Caco-2 (cell line): ENCODE data around the gene GPR17. TPM values are rescaled to one million over a fixed set of nuclear protein-coding genes. Genes with fewer than 3 reads are reported as not detected.

Experiments
- BruUV-seq: library from RNA; stranded (reverse); fragments of 400-500 nt; replicated peaks from 2 replicates; lab custom pipeline; 2021; lab: Mats Ljungman, UMichigan
- CTCF ChIA-PET: fragments of 300-600 bp; sonication (Branson Sonifier 250); formaldehyde crosslinking; loops from one replicate; lab custom pipeline; 2022; ENCODE audit warnings: antibody characterized with exemption; lab: Charles Lee
- POLR2A ChIA-PET: fragments of 300-600 bp; sonication (Branson Sonifier 250); formaldehyde crosslinking; loops from one replicate; lab custom pipeline; 2022; ENCODE audit warnings: antibody characterized with exemption; lab: Charles Lee
- DNase-seq, 2 experiments: peaks; one replicate each; pipeline versions ENCODE4 v3.0.0 to v3.0.0-alpha.2; 2020 to 2022
- H3K27me3 ChIP-seq: replicated peaks from 2 replicates; pipeline ENCODE4 v1.6.0; 2011; ENCODE audit warnings: low read length; ENCODE audit not compliant: control insufficient read depth, insufficient read depth
- H3K36me3 ChIP-seq: 2 replicates; pipeline ENCODE4 v1.5.1; 2011; ENCODE audit warnings: low read length; ENCODE audit not compliant: control insufficient read depth, insufficient read depth
- H3K4me1 ChIP-seq: fragments of 250-450 bp; sonication (Bioruptor Pico); 2 replicates; pipeline ENCODE4 v1.5.1; 2020; ENCODE audit warnings: mild to moderate bottlenecking
- H3K4me3 ChIP-seq: 2 replicates; pipeline ENCODE4 v1.5.1; 2011; ENCODE audit warnings: low read depth, mild to moderate bottlenecking, control low read depth, low read length
- H3K9me3 ChIP-seq: fragments of 250-450 bp; sonication (Bioruptor Pico); 2 replicates; pipeline ENCODE4 v1.5.1; 2020; ENCODE audit warnings: mild to moderate bottlenecking, moderate library complexity
- H3K27ac Mint-ChIP-seq: one replicate; pipeline ENCODE4 v1.8.0; 2022; ENCODE audit warnings: mixed read lengths; ENCODE audit not compliant: unreplicated experiment
- H3K27me3 Mint-ChIP-seq: one replicate; pipeline ENCODE4 v1.8.0; 2022; ENCODE audit warnings: mixed read lengths; ENCODE audit not compliant: insufficient read depth, unreplicated experiment
- H3K36me3 Mint-ChIP-seq: one replicate; pipeline ENCODE4 v1.8.0; 2022; ENCODE audit warnings: mild to moderate bottlenecking, mixed read lengths; ENCODE audit not compliant: insufficient read depth, unreplicated experiment
- H3K4me1 Mint-ChIP-seq: one replicate; pipeline ENCODE4 v1.8.0; 2022; ENCODE audit warnings: low read depth, mixed read lengths; ENCODE audit not compliant: unreplicated experiment
- H3K4me3 Mint-ChIP-seq: one replicate; pipeline ENCODE4 v1.8.0; 2022; ENCODE audit warnings: mild to moderate bottlenecking, moderate library complexity, mixed read lengths; ENCODE audit not compliant: unreplicated experiment
- H3K9me3 Mint-ChIP-seq: one replicate; pipeline ENCODE4 v1.8.0; 2022; ENCODE audit warnings: mixed read lengths; ENCODE audit not compliant: unreplicated experiment
- intact Hi-C: fragments of 100-400 bp; cut with micrococcal nuclease; formaldehyde crosslinking; loops from one replicate; pipeline ENCODE4 v1.10.0; 2022; ENCODE audit not compliant: unreplicated experiment
- total RNA-seq: library from RNA; stranded (reverse); gene quantifications from 2 replicates; pipeline ENCODE4 v1.2.3, GENCODE V29; 2022
- TF ChIP-seq, protein P1 (sequence below), 2 experiments: fragments of 200-600 bp in 1 of 2; IDR thresholded peaks; 1 replicate in 1 of 2; 2 replicates in 1 of 2; pipeline versions ENCODE4 v1.5.1 to v1.8.0; 2011 to 2022; ENCODE audit warnings: antibody characterized with exemption in 1 of 2, control low read depth in 1 of 2, inconsistent platforms in 1 of 2, low read depth in 1 of 2, low read length in 1 of 2, mild to moderate bottlenecking in 1 of 2, moderate library complexity in 1 of 2; ENCODE audit not compliant: insufficient read depth in 1 of 2, severe bottlenecking in 1 of 2, unreplicated experiment in 1 of 2

GPR17 gene
- total RNA-seq, 1 experiment from 2014 or later: not detected

DNA sequence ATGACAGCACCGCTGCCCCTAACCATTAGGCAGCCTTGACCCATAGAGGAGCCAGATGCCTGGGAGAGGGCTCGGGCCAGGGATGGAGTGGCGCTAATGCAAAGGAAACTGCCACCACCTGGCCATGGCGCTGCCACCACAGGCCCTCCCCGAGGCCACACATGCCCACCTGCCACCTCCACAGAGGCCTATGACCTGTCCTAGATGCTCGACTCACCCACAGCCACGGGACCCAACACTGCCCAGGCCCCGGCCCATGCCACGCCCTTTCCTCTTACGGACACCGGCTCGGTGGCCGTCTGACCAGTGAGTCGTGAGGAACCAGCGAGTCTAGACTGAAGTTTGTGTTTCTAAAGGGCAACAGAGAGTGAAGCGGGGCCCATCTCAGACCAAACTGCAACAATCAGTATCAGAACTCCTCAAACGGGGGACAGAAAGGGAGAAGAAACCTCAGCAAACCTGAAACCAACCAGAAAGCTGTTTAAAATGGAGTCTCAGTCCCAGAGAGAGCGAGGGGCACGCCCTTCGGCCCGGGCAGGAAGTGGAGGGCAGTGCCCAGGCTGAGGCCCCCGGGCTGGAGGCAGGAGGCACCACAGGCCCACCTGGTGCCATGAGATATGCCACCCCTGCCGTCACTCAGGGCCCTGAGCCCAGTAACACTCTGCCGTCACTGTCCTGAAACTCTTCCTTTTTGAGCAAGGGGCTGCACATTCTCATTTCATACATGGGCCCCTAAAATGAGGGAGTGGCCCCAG lies 711 bp downstream of the GPR17 start:
- no peak for DNase-seq
- H3K4me1 Mint-ChIP-seq: no peaks in the 10 kb centered on the region

DNA sequence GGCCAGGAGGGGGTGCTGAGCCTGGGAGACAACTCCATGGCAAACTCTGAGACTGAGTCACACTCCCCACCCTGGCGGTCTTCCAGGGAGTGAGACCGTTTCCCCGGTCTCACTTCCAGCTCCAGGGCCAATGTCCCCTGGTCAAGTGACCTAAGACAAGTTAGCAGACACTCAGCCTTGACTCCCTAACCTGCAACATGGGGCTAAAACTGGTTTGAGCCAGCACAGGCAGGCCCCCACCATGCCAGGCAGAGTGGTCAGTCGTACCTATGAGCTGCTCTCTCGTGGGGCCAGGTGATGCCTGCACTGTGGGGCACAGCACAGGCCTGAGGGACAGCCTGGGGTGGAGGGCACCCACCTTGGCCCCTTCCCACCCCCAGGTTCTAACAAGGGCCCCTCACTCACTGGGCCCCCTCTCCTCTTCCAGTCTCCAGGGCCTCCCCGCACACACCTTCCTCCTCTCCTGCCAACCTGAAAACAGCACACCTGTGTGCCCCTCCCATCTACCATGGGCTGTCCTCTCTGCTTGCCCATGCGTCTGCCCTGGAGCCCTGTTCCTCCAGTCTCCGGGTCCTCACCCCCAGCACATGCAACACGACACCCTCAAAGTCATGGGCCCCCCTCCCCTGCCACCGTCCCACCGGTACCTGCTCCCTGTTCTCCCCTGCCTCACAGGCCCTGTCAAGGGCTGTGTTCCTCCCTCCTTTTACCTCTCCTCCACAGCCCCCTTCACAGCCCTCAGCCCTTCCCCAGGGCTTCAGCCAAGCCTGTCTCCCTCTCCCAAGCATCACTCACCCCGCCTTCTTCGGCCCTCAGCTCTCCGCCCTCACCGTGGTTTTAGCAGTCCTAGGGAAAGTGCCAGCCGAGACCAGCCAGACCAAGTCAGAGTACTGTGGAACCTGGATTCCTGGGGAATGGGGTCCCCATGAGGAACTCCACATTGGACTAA lies 1.6 kb downstream of the GPR17 start:
- intact Hi-C loops: loop anchor here (2.0 kb wide), 2 partner anchors 121 to 451 kb away; partner anchors contain the start of gene IWS1
- no peaks in the 10 kb centered on the region for H3K9me3 Mint-ChIP-seq
- no peak for DNase-seq
- TF ChIP-seq, protein P1, sequence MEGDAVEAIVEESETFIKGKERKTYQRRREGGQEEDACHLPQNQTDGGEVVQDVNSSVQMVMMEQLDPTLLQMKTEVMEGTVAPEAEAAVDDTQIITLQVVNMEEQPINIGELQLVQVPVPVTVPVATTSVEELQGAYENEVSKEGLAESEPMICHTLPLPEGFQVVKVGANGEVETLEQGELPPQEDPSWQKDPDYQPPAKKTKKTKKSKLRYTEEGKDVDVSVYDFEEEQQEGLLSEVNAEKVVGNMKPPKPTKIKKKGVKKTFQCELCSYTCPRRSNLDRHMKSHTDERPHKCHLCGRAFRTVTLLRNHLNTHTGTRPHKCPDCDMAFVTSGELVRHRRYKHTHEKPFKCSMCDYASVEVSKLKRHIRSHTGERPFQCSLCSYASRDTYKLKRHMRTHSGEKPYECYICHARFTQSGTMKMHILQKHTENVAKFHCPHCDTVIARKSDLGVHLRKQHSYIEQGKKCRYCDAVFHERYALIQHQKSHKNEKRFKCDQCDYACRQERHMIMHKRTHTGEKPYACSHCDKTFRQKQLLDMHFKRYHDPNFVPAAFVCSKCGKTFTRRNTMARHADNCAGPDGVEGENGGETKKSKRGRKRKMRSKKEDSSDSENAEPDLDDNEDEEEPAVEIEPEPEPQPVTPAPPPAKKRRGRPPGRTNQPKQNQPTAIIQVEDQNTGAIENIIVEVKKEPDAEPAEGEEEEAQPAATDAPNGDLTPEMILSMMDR (IDR thresholded peaks at IDR 0.05; ENCODE audit: insufficient read depth in 1 of 2, low read depth in 1 of 2, low read length in 1 of 2, severe bottlenecking in 1 of 2, unreplicated experiment in 1 of 2): no peak
- H3K27ac Mint-ChIP-seq: no peak overlapping the region
- H3K4me1 ChIP-seq: peaks cover 11% of the 10 kb centered on the region
- H3K27me3 ChIP-seq: no peaks in the 10 kb centered on the region
- ChIA-PET CTCF (interaction anchor here (1.3 kb wide), 1 partner anchor 56 kb away, joined by 3 read pairs; no protein-coding TSS in a partner anchor), POLR2A (no interaction called here)
- H3K36me3 Mint-ChIP-seq: no peaks in the 10 kb centered on the region
- no peaks in the 10 kb centered on the region for H3K36me3 ChIP-seq
- BruUV-seq: no TSS peak
- H3K4me3 ChIP-seq: no peak overlapping the region
- H3K9me3 ChIP-seq: no peaks in the 10 kb centered on the region
- H3K4me3 Mint-ChIP-seq: no peak overlapping the region
- H3K27me3 Mint-ChIP-seq: no peaks in the 10 kb centered on the region
- H3K4me1 Mint-ChIP-seq: no peaks in the 10 kb centered on the region

More for the DNA sequence above, 711 bp downstream of the GPR17 start:
- H3K4me3 ChIP-seq: no peak overlapping the region
- no peak overlapping the region for H3K27ac Mint-ChIP-seq
- no peak overlapping the region for H3K4me3 Mint-ChIP-seq
- H3K9me3 Mint-ChIP-seq: no peaks in the 10 kb centered on the region
- no peaks in the 10 kb centered on the region for H3K27me3 ChIP-seq
- POLR2A ChIA-PET: no interaction called here
- no peaks in the 10 kb centered on the region for H3K27me3 Mint-ChIP-seq
- peaks cover 11% of the 10 kb centered on the region for H3K4me1 ChIP-seq
- H3K36me3 Mint-ChIP-seq: no peaks in the 10 kb centered on the region
- no peaks in the 10 kb centered on the region for H3K36me3 ChIP-seq
- intact Hi-C loops: no loop called here
- no TSS peak for BruUV-seq
- CTCF ChIA-PET: no interaction called here
- TF ChIP-seq, protein P1 (IDR thresholded peaks at IDR 0.05; ENCODE audit: insufficient read depth in 1 of 2, low read depth in 1 of 2, low read length in 1 of 2, severe bottlenecking in 1 of 2, unreplicated experiment in 1 of 2): no peak
- no peaks in the 10 kb centered on the region for H3K9me3 ChIP-seq

DNA sequence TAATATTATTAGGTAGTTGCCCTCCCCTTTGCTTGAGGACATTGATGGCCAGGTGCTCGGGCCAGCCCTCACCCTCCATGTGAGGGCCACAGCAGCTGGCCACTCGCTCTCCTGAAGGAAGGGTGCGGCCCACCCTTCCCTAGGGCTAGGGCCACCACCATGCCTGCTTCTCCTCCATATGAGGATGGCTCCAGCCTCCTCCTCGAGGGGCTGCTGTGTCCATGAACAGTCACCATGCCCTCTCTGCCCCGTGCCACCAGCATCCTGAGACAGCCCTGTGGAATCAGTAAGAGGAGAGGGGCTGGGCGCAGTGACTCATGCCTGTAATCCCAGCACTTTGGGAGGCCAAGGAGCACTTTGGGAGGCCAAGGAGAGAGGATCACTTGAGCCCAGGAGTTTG lies 2.4 kb downstream of the GPR17 start:
- POLR2A ChIA-PET: no interaction called here
- H3K27ac Mint-ChIP-seq: no peak overlapping the region

More for the DNA sequence above, 2.4 kb downstream of the GPR17 start:
- Histone ChIP-seq H3K4me1 (peaks cover 11% of the 10 kb centered on the region), H3K4me3 (no peak overlapping the region), H3K9me3 (no peaks in the 10 kb centered on the region), H3K36me3 (no peaks in the 10 kb centered on the region), H3K27me3 (no peaks in the 10 kb centered on the region)
- no peaks in the 10 kb centered on the region for H3K9me3 Mint-ChIP-seq
- DNase-seq: no peak
- no peak overlapping the region for H3K4me3 Mint-ChIP-seq
- no peaks in the 10 kb centered on the region for H3K4me1 Mint-ChIP-seq
- CTCF ChIA-PET: interaction anchor here (1.3 kb wide), 1 partner anchor 57 kb away, joined by 3 read pairs; no protein-coding TSS in a partner anchor
- H3K27me3 Mint-ChIP-seq: no peaks in the 10 kb centered on the region
- BruUV-seq: no TSS peak
- intact Hi-C loops: loop anchor here (2.0 kb wide), 2 partner anchors 122 to 452 kb away; partner anchors contain the start of gene IWS1
- H3K36me3 Mint-ChIP-seq: no peaks in the 10 kb centered on the region
- TF ChIP-seq, protein P1 (IDR thresholded peaks at IDR 0.05; ENCODE audit: insufficient read depth in 1 of 2, low read depth in 1 of 2, low read length in 1 of 2, severe bottlenecking in 1 of 2, unreplicated experiment in 1 of 2): no peak
